ENCODE measurements around the gene ABHD2. TPM values are rescaled to one million over a fixed set of nuclear protein-coding genes. Genes with fewer than 3 reads are reported as not detected.

Gene ABHD2
- total RNA-seq, 1 experiment from 2014 or later, result 52.4 TPM

DNA sequence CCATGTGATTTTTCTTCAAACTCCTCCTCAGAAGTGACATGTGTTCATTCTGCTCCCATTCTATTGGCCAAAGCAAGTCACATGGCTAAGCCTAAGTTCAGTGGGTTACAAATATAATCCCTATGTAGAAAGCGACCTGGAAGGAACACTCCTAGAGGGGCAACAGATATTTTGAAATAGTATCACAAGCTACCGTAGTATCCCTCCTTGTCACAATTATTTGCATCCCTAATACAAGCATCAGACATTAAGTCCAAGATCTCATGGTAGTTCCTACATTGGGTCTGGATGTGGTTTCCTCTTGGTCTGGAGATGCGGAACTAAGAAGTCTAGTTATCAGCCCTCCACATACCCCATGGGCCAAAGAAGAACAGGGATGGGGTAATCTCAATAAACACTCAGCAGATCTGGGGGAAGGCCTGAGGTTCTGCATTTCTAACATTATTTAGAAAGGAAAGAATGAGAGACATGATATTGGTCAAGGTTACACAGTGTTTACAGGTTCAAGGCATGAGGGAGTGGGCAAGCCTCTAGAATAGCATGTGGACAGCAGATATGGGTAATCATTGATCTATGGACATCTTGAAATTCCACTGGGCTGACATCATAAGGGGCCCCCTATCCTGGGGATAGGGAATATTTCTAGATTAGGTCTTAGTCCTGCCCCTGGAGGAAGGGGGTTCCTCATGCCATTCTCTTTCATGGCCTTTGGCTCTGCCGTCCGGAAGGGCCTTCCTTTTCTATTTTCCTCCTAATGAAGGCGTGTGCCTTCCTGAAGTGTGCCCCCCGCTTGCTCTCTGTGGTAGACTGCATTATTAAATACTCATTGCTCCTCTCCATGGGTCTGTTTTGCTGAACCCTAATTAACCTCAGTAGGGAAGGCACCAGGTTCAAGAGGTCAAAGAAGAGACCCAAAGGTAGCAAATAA lies 17.8 kb upstream of the ABHD2 start:
- TF ChIP-seq, protein P1, sequence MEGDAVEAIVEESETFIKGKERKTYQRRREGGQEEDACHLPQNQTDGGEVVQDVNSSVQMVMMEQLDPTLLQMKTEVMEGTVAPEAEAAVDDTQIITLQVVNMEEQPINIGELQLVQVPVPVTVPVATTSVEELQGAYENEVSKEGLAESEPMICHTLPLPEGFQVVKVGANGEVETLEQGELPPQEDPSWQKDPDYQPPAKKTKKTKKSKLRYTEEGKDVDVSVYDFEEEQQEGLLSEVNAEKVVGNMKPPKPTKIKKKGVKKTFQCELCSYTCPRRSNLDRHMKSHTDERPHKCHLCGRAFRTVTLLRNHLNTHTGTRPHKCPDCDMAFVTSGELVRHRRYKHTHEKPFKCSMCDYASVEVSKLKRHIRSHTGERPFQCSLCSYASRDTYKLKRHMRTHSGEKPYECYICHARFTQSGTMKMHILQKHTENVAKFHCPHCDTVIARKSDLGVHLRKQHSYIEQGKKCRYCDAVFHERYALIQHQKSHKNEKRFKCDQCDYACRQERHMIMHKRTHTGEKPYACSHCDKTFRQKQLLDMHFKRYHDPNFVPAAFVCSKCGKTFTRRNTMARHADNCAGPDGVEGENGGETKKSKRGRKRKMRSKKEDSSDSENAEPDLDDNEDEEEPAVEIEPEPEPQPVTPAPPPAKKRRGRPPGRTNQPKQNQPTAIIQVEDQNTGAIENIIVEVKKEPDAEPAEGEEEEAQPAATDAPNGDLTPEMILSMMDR (conservative IDR thresholded peaks at IDR 0.05; ENCODE audit: low read depth, low read length), result no peak
- no peak for TF ChIP-seq EZH2 (IDR thresholded peaks at IDR 0.05; ENCODE audit: borderline replicate concordance, low read depth, low read length, poor library complexity, severe bottlenecking)
- ChIA-PET POLR2A (ENCODE audit: low non-redundant PET) (no interaction called here), CTCF (no interaction called here)
- Histone ChIP-seq H3K27me3 (replicated peaks; ENCODE audit: insufficient read depth, low read depth, low read length, poor library complexity) (no peaks in the 10 kb centered on the region), H3K27ac (ENCODE audit: low read depth, low read length, poor library complexity, severe bottlenecking) (no peak overlapping the region), H3K4me3 (ENCODE audit: low read depth, low read length, poor library complexity, severe bottlenecking) (no peak overlapping the region), H3K36me3 (ENCODE audit: insufficient read depth, low read length, poor library complexity, severe bottlenecking) (no peaks in the 10 kb centered on the region), H3K4me1 (ENCODE audit: insufficient read depth, low read length, poor library complexity, severe bottlenecking) (no peaks in the 10 kb centered on the region), H3K9me3 (ENCODE audit: low read depth, low read length, poor library complexity, severe bottlenecking) (peaks cover 8% of the 10 kb centered on the region)
- intact Hi-C loops (cut with micrococcal nuclease; ENCODE audit: unreplicated experiment), result no loop called here
- no TSS peak for BruUV-seq (replicated peaks)
- no peak for DNase-seq (ENCODE audit: low spot score)

DNA sequence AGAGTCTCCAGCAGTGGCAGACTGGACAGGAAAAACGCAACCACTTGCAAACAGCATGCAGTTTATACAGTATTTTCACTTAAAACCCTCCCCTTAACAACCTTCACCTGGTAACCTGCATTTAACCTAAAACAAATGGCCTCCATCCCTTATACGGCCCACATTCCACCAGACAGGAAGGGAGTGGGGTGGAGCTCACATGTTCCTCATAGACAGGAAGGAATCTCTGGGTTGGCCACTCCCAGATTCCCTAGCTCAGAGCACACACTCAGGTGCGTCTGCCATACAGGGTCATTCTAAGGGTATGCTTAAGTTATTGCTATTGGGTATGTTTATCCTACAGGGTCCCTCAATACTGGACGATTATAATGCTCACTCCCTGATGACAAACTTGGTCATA lies 16.8 kb upstream of the ABHD2 start:
- CTCF ChIA-PET, result interaction anchor here (0.6 kb wide), 1 partner anchor 381 kb away, joined by 3 read pairs; no protein-coding TSS in a partner anchor
- Histone ChIP-seq H3K36me3 (ENCODE audit: insufficient read depth, low read length, poor library complexity, severe bottlenecking) (no peaks in the 10 kb centered on the region), H3K27ac (ENCODE audit: low read depth, low read length, poor library complexity, severe bottlenecking) (no peak overlapping the region), H3K27me3 (replicated peaks; ENCODE audit: insufficient read depth, low read depth, low read length, poor library complexity) (no peaks in the 10 kb centered on the region), H3K4me3 (ENCODE audit: low read depth, low read length, poor library complexity, severe bottlenecking) (no peak overlapping the region), H3K9me3 (ENCODE audit: low read depth, low read length, poor library complexity, severe bottlenecking) (peaks cover 5% of the 10 kb centered on the region), H3K4me1 (ENCODE audit: insufficient read depth, low read length, poor library complexity, severe bottlenecking) (no peaks in the 10 kb centered on the region)
- no peak for DNase-seq (ENCODE audit: low spot score)
- intact Hi-C loops (cut with micrococcal nuclease; ENCODE audit: unreplicated experiment), result no loop called here
- no peak for TF ChIP-seq EZH2 (IDR thresholded peaks at IDR 0.05; ENCODE audit: borderline replicate concordance, low read depth, low read length, poor library complexity, severe bottlenecking)
- TF ChIP-seq, protein P1 (conservative IDR thresholded peaks at IDR 0.05; ENCODE audit: low read depth, low read length), result no peak
- POLR2A ChIA-PET (ENCODE audit: low non-redundant PET), result no interaction called here
- BruUV-seq (replicated peaks), result no TSS peak

DNA sequence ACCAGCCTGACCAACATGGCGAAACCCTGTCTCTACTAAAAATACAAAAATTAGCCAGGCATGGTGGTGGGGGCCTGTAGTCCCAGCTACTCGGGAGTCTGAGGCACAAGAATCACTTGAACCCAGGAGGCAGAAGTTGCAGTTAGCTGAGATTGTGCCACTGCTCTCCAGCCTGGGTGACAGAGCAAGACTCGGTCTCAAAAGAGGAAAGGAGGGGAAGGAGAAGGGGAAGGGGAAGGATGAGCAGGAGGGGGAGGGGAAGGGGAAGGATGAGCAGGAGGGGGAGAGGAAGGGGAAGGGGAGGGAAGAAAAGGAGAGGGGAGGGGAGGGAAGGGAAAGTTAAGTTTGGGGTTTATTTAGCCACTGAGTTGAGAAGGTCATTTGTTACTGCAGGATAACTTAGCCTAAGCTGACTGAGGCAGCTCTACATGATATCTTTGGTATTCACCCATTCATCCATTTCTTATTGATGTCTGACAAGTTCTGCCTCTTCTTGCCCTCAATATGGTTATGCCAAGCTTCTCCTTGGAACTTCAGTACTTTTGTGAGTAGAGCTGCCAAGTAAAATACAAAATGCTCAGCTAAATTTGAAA lies 15.9 kb upstream of the ABHD2 start:
- H3K27ac ChIP-seq (ENCODE audit: low read depth, low read length, poor library complexity, severe bottlenecking), result no peak overlapping the region
- no peaks in the 10 kb centered on the region for H3K4me1 ChIP-seq (ENCODE audit: insufficient read depth, low read length, poor library complexity, severe bottlenecking)
- CTCF ChIA-PET, result no interaction called here
- POLR2A ChIA-PET (ENCODE audit: low non-redundant PET), result no interaction called here
- intact Hi-C loops (cut with micrococcal nuclease; ENCODE audit: unreplicated experiment), result no loop called here
- TF ChIP-seq, protein P1 (conservative IDR thresholded peaks at IDR 0.05; ENCODE audit: low read depth, low read length), result no peak
- TF ChIP-seq EZH2 (IDR thresholded peaks at IDR 0.05; ENCODE audit: borderline replicate concordance, low read depth, low read length, poor library complexity, severe bottlenecking), result no peak
- BruUV-seq (replicated peaks), result no TSS peak
- H3K4me3 ChIP-seq (ENCODE audit: low read depth, low read length, poor library complexity, severe bottlenecking), result no peak overlapping the region
- no peaks in the 10 kb centered on the region for H3K36me3 ChIP-seq (ENCODE audit: insufficient read depth, low read length, poor library complexity, severe bottlenecking)
- no peak for DNase-seq (ENCODE audit: low spot score)
- no peaks in the 10 kb centered on the region for H3K9me3 ChIP-seq (ENCODE audit: low read depth, low read length, poor library complexity, severe bottlenecking)
- H3K27me3 ChIP-seq (replicated peaks; ENCODE audit: insufficient read depth, low read depth, low read length, poor library complexity), result no peaks in the 10 kb centered on the region
